ENCODE data around the gene LPIN2.

Gene LPIN2

DNA sequence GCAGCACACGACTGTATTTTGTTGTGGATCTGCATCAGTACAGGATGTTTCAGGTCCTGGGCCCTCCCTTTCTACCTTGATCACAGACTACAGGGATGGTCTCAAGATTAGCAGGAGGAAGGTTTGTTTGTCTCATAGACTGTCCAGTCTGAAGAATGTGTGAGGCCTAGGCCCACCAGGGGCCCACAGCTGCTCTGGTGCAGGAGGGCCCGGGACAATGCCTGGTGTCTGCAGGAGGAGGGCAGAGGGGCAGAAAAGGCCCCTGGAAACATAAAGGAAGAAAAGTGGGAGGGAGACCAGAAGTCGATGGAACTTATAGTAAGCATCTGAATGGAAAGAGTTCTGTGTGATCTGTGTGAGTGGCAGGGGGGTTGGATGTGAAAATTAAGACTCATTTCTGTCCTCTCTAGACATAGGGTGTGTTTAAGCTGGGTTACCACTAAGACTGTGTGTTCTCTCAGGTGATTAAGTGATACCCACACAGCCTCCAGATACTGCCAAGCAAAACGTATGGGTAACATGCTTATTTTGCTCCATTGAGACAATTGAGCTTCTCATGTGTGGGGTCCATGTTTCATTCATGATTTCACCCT, 33.4 kb upstream of the LPIN2 start:
- Histone ChIP-seq H3K27me3 (replicated peaks; ENCODE audit: control insufficient read depth, insufficient read depth, low read length) (no peaks in the 10 kb centered on the region), H3K36me3 (ENCODE audit: control insufficient read depth, insufficient read depth, low read length) (no peaks in the 10 kb centered on the region), H3K4me3 (replicated peaks; ENCODE audit: low read depth, low read length) (no peak overlapping the region)
- no peak for DNase-seq (ENCODE audit: extremely low read depth, insufficient read length)
- TF ChIP-seq, protein P1, sequence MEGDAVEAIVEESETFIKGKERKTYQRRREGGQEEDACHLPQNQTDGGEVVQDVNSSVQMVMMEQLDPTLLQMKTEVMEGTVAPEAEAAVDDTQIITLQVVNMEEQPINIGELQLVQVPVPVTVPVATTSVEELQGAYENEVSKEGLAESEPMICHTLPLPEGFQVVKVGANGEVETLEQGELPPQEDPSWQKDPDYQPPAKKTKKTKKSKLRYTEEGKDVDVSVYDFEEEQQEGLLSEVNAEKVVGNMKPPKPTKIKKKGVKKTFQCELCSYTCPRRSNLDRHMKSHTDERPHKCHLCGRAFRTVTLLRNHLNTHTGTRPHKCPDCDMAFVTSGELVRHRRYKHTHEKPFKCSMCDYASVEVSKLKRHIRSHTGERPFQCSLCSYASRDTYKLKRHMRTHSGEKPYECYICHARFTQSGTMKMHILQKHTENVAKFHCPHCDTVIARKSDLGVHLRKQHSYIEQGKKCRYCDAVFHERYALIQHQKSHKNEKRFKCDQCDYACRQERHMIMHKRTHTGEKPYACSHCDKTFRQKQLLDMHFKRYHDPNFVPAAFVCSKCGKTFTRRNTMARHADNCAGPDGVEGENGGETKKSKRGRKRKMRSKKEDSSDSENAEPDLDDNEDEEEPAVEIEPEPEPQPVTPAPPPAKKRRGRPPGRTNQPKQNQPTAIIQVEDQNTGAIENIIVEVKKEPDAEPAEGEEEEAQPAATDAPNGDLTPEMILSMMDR (IDR thresholded peaks at IDR 0.05; ENCODE audit: insufficient read depth, low read length, poor library complexity, severe bottlenecking) = no peak

DNA sequence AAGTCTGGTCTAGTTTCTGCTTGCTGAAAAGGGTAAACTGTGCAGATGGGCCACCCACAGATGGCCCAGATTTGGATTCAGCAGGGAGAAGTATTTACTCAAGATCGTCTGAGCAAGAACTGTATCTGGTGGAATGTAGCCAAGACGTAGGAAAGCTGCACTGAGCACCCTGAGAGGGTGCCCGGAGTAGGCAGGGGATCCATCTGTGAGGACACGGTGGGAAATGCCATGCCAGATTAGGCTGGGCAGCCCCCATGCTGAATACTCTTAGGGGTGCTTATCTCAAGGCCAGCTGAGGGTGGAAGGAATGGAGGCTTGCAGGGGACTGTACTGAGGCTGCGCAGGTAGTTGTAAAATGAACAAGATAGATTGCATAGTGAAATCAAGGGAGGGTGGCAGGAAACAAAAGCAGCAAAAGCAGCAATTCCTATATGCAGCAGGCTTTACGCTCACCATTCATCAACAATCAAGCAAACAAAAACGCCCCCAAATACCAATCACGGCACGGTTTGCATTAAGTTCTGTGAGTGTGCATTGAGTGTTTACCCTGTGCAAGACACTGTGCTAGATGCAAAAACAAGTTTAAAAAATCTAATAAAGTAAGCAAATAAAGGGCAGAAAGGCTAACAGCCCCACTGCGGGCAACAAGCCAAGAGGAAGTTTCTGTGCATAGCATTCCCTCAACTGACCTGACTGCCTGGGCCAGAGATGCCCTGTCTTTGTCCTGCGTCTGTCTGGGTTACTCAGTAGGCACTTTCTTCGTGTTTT, 32.2 kb upstream of the LPIN2 start:
- Histone ChIP-seq H3K27me3 (replicated peaks; ENCODE audit: control insufficient read depth, insufficient read depth, low read length) (no peaks in the 10 kb centered on the region), H3K36me3 (ENCODE audit: control insufficient read depth, insufficient read depth, low read length) (no peaks in the 10 kb centered on the region), H3K4me3 (replicated peaks; ENCODE audit: low read depth, low read length) (no peak overlapping the region)
- TF ChIP-seq, protein P1 (IDR thresholded peaks at IDR 0.05; ENCODE audit: insufficient read depth, low read length, poor library complexity, severe bottlenecking) = no peak
- no peak for DNase-seq (ENCODE audit: extremely low read depth, insufficient read length)

- TF ChIP-seq, protein P1 (IDR thresholded peaks at IDR 0.05; ENCODE audit: insufficient read depth, low read length, poor library complexity, severe bottlenecking) = no peak
- no peak for DNase-seq (ENCODE audit: extremely low read depth, insufficient read length)
These were observed 29.4 kb upstream of the LPIN2 start for GRCh38 chr18:3042379-3042778.

GRCh38 chr18:3041843-3042242, 28.9 kb upstream of the LPIN2 start:
- no peaks in the 10 kb centered on the region for H3K27me3 ChIP-seq (replicated peaks; ENCODE audit: control insufficient read depth, insufficient read depth, low read length)
- TF ChIP-seq, protein P1 (IDR thresholded peaks at IDR 0.05; ENCODE audit: insufficient read depth, low read length, poor library complexity, severe bottlenecking) = no peak
- H3K36me3 ChIP-seq (ENCODE audit: control insufficient read depth, insufficient read depth, low read length) = no peaks in the 10 kb centered on the region
- H3K4me3 ChIP-seq (replicated peaks; ENCODE audit: low read depth, low read length) = no peak overlapping the region
- DNase-seq (ENCODE audit: extremely low read depth, insufficient read length) = no peak

More at GRCh38 chr18:3042379-3042778, 29.4 kb upstream of the LPIN2 start:
- no peaks in the 10 kb centered on the region for H3K36me3 ChIP-seq (ENCODE audit: control insufficient read depth, insufficient read depth, low read length)
- H3K4me3 ChIP-seq (replicated peaks; ENCODE audit: low read depth, low read length) = no peak overlapping the region
- H3K27me3 ChIP-seq (replicated peaks; ENCODE audit: control insufficient read depth, insufficient read depth, low read length) = no peaks in the 10 kb centered on the region

DNA sequence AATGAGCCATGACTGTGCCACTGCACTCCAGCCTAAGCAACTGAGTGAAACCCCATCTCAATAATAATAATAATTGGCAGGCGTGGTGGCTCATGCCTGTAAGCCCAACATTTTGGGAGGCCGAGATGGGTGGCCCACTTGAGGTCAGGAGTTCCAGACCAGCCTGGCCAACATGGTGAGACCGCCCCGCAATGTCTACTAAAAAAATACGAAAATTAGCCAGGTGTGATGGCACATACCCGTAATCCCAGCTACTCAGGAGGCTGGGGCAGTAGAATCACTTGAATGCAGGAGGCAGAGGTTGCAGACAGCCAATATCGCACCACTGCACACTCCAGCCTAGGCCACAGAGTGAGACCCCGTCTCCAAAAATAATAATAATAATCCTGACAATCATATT, 27.9 kb upstream of the LPIN2 start:
- H3K36me3 ChIP-seq (ENCODE audit: control insufficient read depth, insufficient read depth, low read length) = no peaks in the 10 kb centered on the region
- TF ChIP-seq, protein P1 (IDR thresholded peaks at IDR 0.05; ENCODE audit: insufficient read depth, low read length, poor library complexity, severe bottlenecking) = no peak
- H3K4me3 ChIP-seq (replicated peaks; ENCODE audit: low read depth, low read length) = no peak overlapping the region
- no peak for DNase-seq (ENCODE audit: extremely low read depth, insufficient read length)
- H3K27me3 ChIP-seq (replicated peaks; ENCODE audit: control insufficient read depth, insufficient read depth, low read length) = no peaks in the 10 kb centered on the region
